SK-N-SH (cell line): ENCODE data around the gene CHD2.

Source experiments
- CTCF ChIP-seq: fragments of 200-600 bp; sonication (generic); IDR thresholded peaks from 2 replicates; pipeline ENCODE4 v1.6.1; 2017; ENCODE audit warnings: antibody characterized with exemption, mild to moderate bottlenecking, moderate library complexity
- EP300 ChIP-seq, 2 experiments: IDR thresholded peaks; 2 replicates each; pipeline versions ENCODE4 v1.4.0 to v1.6.1; 2012; ENCODE audit warnings: borderline replicate concordance in 1 of 2, low read depth in 1 of 2, low read length in 1 of 2
- EZH2phosphoT487 ChIP-seq: fragments of 200-600 bp; sonication (generic); IDR thresholded peaks from 2 replicates; pipeline ENCODE4 v1.6.1; 2017; ENCODE audit warnings: low read depth, mixed run types, mild to moderate bottlenecking, antibody characterized with exemption, moderate library complexity, borderline replicate concordance
- GABPA ChIP-seq: IDR thresholded peaks from 2 replicates; pipeline ENCODE4 v1.4.0; 2012; ENCODE audit warnings: low read depth, mild to moderate bottlenecking
- GATA2 ChIP-seq: sonication (generic); formaldehyde crosslinking; IDR thresholded peaks from 2 replicates; pipeline ENCODE4 v1.5.0; 2020; ENCODE audit warnings: mild to moderate bottlenecking, missing genetic modification reagents
- MAX ChIP-seq: IDR thresholded peaks from 2 replicates; pipeline ENCODE4 v1.4.0; 2012; ENCODE audit warnings: low read depth
- MEF2A ChIP-seq: IDR thresholded peaks from 2 replicates; pipeline ENCODE4 v1.4.0; 2012; ENCODE audit warnings: low read depth, borderline replicate concordance
- RAD21 ChIP-seq: IDR thresholded peaks from 2 replicates; pipeline ENCODE4 v1.6.1; 2012; ENCODE audit warnings: mild to moderate bottlenecking, low read length
- SMC3 ChIP-seq: IDR thresholded peaks from 2 replicates; pipeline ENCODE4 v1.6.1; 2012; ENCODE audit warnings: low read depth, low read length, improper control_type of control experiment
- TAF1 ChIP-seq: IDR thresholded peaks from 2 replicates; pipeline ENCODE4 v1.6.1; 2012; ENCODE audit warnings: low read depth, mild to moderate bottlenecking, low read length, moderate library complexity, borderline replicate concordance

- TF ChIP-seq CTCF (no peak), MEF2A (no peak), SMC3 (no peak), GATA2 (CRISPR knock-in tag) (no peak), GABPA (no peak), EP300 (IDR thresholded peaks at IDR 0.05; ENCODE audit: borderline replicate concordance in 1 of 2, low read depth in 1 of 2, low read length in 1 of 2) (no peak), EZH2phosphoT487 (no peak), MAX (no peak), RAD21 (no peak), TAF1 (no peak)
These were observed 8.6 kb downstream of the CHD2 start for GRCh38 chr15:92908713-92909057.
